ENCODE data around the gene HSPBP1.
"Not testable (repeated sequence)": the region's sequence is repeated elsewhere in the genome, so short reads cannot be mapped to it uniquely, and the experiment has no call there.

HSPBP1 gene, protein sequence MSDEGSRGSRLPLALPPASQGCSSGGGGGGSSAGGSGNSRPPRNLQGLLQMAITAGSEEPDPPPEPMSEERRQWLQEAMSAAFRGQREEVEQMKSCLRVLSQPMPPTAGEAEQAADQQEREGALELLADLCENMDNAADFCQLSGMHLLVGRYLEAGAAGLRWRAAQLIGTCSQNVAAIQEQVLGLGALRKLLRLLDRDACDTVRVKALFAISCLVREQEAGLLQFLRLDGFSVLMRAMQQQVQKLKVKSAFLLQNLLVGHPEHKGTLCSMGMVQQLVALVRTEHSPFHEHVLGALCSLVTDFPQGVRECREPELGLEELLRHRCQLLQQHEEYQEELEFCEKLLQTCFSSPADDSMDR

DNA sequence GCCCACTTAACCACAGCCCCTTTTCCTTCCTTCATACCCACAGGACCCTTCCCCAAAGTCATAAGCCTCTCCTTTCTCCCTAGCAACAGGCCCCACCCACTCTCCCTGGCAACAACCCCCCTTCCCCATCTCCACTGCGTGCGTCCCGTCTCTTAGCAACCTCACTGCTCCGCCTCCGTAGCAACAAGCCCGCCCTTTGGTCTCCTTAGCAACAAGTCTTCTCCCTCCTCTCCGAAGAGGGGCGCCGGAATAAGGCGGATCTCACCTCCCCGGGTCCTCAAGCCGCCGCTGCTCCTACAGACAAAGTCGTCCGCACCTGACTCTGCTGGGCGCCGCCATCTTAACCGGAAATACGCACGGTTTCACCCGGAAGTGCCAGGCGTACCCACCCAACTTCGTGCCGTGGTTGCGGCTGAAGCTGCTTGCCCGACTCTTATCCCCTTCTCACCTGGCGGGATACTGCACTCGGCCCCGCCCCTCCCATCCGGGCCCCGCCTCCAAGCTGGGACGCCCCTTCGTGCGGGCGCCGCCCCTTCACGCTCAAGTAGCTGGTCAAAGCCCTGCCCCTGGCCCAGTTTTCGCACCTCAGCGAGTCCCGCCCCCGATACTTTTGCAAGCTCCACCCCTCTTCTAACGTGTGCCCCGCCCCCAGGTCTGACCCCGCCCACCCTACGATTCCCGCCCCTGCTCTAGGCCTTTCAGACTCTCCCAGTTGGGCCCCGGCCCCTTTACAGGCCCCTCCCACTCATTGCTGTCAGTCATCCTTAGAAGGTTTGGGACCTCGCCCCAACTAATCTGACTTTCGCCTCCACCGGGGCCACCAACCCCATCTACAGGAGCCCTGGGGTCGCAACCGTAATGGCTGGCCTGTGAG, at the start of gene HSPBP1:
TSS of gene HSPBP1 (minus strand) at position 341 of the 874 bp plus-strand sequence. CDS start 502 bp downstream, outside the sequence.
- DNase-seq (ENCODE audit: low spot score), result peak; percentile 91

DNA sequence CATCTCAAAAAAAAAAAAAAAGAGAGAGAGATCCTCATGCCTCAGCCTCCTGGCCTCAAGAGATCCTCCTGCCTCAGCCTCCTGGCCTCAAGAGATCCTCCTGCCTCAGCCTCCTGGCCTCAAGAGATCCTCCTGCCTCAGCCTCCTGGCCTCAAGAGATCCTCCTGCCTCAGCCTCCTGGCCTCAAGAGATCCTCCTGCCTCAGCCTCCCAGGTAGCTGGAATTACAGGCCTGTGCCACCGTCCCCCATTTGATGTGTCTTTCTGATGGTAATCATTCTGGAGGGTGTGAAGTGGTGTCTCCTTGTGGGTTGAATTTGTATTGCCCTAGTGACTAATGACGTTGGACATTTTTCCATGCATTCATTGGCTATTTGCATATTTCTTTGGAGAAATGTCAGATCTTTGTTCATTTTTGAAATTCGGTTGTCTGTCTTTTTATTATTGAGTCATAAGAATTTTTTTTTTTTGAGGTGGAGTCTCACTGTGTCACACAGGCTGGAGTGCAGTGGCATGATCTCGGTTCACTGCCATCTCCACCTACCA, 48.9 kb upstream of the HSPBP1 start:
- not testable (repeated sequence) for DNase-seq (ENCODE audit: low spot score)

DNA sequence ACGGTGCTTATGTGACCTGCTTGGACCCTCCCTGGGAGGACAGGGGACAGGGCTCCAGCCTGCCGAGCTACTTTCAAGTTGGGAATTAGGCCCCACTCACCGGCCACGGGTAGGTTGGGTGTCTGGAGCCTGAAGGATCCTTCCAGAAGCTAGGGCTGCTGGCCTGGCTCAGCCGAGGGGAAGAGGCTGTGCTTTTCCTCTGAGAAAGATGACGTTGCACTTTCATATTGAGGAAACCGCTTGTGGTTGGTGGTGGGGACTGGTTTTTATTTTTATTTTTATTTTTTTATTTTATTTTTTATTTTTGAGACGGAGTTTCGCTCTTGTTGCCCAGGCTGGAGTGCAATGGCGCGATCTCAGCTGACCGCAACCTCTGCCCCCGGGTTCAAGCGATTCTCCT, 45.3 kb upstream of the HSPBP1 start, which contains the start of gene TMEM150B:
TSS of gene TMEM150B (minus strand) at position 170 of the 400 bp plus-strand sequence. CDS start 4,305 bp downstream, outside the sequence.
- DNase-seq (ENCODE audit: low spot score), result peak; percentile 46

DNA sequence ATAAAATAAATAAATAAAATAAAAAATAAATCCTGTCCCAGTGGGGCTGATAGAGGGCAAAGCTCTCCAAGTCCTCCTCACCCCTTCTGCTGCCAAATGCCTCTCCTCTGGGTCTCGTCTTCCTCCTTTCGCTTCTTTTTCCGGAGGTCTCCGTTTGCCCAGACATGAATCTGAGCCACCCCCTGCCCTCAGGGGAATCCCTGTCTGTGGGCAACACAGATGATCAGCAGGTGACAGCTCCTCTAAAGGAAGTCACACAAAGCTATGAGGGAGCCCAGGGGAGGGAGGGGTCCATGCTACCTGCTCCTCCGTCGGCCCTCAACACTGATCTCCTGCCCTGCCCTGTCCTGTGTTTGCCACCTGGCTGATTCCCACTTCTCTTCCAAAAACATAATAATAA, 44.8 kb upstream of the HSPBP1 start:
- no peak for DNase-seq (ENCODE audit: low spot score)

DNA sequence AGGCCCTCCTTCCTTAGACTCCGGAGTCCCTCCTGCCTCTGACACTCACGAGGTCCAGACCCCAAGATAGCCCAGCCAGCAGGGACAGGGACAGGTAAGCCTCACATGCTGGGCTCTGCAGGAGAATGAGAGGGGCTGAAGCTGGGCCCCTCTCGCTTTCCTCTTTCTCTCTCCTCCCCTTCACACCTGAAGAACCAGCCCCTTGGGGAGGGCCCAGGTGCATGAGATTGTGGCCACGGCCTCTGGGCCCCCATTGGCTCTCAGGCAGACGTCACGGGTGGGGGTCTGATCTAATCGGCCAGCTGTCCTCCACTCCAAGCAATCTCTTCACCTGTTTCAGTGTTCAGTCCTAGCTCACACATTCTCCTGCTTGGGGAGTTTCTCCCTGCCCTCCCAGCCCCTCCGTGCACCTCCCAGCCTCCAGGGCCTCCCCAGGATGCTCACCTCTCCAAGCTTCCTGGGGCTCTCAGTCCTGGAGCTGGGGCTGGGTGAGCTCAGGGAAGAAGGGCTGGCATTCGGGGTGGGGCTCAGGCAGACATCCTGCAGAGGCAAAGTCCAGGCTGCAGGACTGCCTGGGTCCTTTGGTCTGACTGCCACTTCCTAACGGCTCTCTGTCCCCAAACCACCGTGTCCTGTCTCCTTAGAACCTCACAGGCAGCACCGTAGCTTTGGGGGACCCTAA, 42.4 kb upstream of the HSPBP1 start:
- DNase-seq (ENCODE audit: low spot score), result no peak

DNA sequence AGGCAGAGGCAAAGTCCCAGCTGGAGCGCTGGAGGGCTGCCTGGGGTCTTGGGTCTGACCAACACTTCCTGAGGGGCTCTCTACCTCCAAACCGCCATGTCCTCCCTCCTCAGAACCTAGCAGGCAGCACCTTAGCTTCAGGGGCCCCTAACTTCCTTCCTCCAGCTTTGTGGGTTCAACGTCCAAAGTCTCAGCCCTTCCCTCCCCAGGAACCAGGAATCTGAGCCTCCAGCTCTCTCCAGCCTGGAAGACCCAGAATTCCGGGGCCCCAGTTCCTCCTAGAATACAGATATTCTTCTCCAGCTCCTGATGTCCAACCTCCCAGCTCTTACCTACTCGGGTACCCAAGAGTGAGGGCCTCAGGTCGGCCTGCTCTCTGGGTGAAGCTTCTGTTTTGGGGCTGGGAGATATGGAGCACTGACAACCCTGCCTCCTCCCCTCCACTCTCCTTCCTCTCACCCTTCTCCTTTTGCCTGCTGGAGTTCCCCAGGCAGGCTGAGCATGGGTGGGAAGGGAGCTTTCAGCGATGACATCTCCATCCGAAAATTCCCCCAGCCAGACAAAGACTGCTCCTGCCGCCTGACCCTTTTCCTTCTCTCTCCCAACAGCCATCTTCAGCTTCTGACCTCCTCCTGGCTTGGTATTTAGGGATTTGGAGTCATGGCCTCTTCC, 41.7 kb upstream of the HSPBP1 start:
- no peak for DNase-seq (ENCODE audit: low spot score)

DNA sequence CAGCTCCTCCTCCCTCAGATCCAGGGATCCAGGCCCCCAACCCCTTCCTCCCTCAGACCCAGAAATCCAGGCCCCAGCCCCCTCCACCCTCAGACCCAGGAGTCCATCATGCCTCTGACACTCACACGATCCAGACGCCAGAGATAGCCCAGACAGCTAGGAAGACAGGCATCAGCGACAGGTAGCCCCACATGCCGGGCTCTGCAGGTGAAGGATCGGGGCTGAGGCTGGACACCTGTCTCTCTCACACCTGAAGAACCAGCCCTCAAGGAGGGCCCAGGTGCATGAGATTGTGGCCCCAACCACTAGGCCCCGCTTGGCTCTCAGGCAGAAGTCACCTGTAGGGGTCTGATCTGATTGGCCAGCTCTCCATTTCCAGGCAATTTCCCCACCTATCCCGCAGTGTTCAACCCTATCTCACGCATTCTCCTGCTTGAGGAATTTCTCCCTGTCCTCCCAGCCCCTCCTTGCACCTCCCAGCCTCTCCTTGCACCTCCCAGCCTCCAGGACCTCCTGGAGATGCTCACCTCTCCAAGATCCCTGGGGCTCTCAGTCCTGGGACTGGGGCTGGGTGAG, 41.0 kb upstream of the HSPBP1 start:
- DNase-seq (ENCODE audit: low spot score), result no peak

DNA sequence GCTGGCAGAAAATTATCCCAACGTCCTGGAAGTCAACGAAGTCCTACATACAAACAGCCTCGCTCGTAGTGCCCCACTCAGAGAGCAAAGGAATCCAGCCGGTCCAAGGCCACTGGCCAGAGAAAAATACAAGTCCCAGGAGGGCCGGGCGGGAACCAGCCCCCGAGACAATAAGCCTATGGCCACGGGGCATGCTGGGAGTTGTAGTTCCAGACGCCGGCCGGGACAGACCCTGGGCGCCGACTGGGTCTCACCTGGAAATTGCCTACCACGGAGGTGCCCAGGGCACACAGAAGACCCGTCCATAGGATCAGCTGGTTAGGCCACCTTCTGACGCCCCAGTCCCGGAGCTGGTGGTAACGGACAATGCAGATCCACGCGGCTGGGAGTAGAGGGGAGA, 39.9 kb upstream of the HSPBP1 start:
- DNase-seq (ENCODE audit: low spot score), result no peak

DNA sequence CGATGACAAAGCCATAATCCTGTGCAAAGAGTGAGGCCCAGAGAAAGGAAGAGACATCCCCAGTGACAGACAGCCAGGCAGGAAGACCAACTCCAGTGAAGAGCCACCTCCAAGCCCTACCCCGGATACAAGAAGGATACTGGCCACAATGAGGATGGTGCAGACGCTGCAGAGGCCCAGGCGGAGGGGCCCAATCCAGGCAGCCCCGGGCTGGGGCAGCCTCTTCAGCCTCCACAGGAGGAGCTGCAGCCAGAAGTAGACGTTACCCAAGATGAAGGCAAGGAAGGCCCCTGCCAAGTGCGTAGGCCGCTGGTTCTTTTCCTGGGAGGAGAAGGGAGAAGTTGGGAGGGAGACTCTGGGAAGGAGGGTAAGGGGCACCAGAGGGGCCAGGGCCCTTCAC, 36.7 kb upstream of the HSPBP1 start:
- DNase-seq (ENCODE audit: low spot score), result no peak

DNA sequence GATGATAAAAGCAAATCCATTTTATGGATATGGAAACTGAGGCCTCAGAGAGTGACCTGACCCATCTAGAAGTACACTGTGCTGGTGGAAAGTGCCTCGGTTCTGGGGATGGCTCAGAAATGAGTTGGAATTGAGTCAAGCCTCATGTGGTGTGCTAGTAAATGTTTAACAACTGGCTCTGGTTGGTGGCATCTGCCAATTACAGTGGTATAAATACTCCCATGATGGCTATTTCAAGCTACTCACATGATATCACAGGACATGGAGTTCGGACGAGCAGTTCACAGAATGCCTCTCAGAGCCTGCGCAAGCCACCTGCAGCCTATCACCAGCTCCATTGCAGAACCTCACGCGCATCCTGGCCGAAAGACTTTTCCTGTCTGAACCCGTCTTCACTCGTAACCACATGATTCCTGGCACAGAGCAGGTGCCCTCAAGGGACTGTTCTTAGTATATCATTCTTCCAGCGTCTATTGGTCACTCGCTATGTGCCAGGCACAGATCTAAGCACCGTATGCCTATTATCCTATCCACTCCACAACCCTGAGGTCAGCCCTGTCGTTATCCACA, 36.1 kb upstream of the HSPBP1 start:
- no peak for DNase-seq (ENCODE audit: low spot score)

DNA sequence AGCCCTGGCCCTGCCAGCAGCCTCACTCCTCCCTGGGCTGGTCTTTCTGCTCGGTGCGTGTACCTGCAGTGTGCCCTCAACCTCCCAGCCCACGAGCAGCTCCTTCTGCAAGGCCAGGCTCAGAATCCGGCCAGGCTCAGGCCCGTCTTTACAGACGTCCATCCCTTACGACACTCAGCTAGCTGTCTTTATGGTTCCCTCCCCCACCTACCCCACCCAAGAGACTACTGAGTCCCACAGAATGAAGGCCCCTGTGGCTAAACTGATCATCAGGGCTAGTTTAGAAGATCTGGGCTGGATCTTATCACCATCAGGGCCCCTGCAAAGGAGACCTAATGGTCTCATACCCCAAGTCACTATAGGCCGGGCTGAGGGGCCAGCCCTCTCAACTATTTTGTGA, 34.5 kb upstream of the HSPBP1 start:
- DNase-seq (ENCODE audit: low spot score), result no peak

DNA sequence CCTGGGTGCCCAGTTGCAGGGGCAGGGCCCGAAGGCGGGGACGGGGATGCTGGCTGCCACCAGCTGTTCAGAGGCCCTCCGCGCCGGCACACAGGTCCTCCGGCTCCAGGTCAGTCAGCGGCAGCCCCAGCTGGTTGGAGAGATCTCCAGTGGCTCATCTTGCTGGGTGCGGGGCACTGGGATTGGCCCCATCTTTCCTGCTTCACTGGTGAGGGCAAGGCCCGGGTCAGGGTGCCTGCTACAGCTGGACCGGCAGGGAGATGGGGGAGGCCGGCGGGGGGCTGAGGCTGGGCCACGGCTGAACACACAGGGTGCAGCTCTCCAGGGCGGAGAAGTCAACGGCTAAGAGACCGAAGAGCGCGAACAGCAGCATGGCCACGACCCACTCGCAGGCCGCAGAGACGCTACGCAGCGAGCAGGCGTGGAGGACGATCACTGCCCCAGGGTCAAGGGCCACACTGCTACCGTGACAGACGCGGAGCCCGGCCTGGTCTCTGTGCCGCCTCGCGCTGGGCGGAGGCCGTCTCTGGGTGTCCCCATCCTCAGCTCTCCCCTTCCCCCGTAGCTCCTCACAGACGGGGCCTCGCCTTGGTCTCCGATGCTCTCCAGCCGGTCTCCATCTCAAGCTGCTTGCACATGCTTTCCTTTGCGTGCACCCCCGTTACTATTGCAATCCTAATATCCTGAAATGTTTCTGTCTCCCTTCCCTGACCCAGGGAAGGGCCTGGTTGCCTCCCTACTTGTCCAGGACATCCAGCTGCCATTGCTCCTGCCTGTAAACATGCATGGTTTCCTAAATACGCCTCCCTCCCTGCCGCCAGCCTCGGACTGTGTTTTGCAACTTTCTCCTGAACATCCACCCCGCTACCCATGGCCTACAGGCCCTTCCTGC, 33.0 kb upstream of the HSPBP1 start:
- no peak for DNase-seq (ENCODE audit: low spot score)

DNA sequence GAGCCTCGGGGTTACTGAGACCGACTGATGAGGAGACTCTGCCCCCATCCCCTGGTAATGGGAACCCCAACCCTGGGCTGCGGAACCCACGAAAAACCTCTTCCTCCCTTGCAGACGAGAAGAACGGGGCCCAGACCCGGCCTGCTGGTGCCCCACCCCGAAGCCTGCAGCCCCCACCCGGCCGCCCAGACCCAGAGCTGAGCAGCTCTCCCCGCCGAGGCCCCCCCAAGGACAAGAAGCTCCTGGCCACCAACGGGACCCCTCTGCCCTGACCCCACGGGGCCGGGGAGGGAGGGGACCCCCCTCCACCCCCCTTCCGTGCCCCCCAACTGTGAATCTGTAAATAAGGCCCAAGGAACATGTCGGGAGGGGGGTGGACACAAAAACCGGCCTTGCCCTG, 31.9 kb upstream of the HSPBP1 start:
- DNase-seq (ENCODE audit: low spot score), result no peak

DNA sequence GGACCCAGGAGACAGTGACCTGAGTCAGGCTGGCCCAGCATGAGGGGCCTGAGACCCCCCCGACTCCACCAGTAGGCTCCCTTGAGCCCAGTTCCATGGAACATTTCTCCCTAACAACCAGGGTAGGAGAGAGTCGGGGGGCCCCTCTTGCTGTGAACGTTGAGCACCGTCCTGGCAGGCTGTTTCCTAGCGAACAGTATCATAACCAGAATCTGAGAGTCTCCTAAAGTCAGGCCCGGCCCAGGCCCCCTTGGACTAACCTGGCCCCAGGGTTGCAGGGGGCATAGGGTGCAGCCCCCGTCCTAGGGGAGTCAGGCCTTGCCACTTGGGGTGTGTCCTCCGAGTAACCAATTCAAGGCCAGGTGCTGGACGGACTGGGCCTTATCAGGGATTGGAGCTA, 31.5 kb upstream of the HSPBP1 start:
- DNase-seq (ENCODE audit: low spot score), result no peak

DNA sequence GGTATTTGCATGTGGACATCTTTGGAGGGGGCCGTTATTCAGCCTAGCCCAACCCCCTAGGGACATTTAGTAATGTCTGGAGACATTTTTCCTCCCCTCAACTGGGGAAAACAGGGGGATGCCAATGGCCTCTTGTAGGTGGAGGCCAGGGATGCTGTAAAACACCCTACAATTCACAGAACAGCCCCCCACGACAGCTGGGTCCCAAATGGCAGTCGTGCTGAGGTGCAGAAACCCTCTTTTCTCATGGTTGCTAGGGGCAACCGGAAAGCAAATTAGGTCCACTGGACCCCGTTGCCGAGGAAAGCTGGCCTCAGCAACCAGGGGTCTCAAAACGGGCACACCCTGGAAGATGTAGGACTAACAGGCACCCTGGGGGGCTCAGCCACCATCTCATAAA, 30.6 kb upstream of the HSPBP1 start:
- no peak for DNase-seq (ENCODE audit: low spot score)

DNA sequence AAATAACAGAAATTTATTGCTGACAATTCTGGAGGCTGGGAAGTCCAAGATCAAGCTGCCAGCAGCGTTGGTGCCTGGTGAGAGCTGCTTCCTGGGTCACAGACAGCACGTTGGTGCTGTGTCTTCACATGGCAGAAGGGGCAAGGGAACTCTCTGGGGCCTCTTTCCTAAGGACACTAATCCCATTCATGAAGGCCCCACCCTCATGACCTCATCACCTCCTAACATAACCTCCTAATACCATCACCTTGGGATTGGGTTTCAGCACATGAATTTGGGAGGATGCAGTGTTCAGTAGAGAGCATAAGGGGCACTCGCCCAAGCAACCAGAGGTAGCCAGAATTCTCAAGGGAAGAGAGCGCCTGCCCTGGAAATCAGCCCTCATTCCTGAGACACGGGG, 29.5 kb upstream of the HSPBP1 start:
- no peak for DNase-seq (ENCODE audit: low spot score)

DNA sequence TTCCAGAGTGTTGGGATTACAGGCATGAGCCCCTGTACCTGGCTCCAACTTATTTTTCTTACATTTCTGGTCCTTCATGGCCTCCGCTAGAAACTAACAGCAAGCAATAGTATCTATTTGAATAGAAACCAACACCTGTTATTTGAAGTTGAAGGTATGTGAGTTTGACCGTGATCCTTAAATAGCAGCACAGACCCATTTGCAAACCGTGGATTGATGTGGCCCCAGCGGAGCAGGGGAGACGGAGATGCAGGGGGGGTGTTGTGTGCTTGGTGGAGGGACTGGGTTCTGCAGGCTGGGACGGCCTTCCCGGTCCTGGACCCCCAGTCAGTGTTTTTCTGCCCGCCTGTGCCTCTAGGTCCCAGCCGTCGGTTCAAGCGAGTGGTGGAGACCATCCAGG, 28.4 kb upstream of the HSPBP1 start:
- DNase-seq (ENCODE audit: low spot score), result no peak

DNA sequence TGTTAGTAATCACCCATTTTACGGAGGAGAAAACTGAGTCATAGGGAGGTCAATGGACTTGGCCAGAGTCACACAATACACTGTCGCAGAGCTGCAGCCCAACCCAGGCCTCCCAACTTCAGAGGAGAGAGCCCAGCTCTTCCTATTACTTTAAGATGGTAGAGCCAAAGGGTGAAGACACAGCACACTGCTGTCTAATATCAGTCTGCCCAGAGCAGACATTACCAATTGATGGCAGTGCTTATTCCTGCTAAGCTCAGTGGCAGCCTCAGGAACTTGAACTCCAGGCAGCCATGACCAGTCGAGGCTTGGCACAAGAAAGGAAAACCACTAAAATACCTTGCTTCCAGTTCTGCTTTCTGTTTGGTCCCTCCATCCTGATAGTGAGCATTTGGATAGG, 26.8 kb upstream of the HSPBP1 start:
- DNase-seq (ENCODE audit: low spot score), result no peak

DNA sequence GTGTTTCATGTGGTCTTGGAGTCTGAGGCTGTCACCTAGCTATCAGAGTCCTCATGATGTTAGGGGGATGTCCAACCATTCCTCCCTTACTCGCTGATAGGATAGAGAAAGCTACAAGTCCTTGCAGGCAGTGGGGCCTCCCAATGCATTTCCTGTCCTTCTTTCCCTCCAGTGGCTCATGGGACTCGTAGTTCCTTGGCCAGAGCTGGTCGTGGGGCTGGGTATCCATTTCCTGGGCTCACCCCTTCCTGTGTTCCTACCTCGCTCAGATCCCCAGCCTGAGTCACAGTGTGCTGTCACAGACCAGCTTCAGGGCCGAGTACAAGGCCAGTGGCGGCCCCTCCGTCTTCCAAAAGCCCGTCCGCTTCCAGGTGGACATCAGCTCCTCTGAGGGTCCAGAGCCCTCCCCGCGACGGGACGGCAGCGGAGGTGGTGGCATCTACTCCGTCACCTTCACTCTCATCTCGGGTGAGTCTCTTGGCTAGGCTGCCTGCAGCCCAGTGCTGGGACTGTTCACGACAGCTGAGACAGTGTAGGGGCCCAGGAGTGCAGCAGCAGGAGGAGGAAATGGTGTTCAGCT, 26.2 kb upstream of the HSPBP1 start:
- DNase-seq (ENCODE audit: low spot score), result no peak

DNA sequence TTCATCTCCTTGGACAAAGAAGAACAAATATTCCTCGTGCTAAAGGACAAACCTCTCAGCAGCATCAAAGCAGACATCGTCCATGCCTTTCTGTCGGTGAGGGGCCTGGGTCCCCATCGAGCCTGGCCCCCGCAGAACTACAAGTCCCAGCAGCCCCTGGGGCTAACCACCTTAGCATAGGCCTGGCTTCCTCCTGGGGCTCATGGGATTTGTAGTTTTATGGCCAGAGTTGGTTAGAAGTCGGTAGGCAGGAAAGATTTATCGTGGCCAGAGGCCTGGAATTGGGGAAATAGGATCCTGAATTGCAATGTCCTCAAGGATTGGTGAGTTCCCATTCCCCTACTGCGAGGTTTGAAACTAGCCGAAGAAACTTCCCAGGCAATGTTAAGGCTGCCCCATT, 25.6 kb upstream of the HSPBP1 start:
- DNase-seq (ENCODE audit: low spot score), result no peak

Measured in pons (tissue), 1 donor.